Natural killer cell (primary cell): ENCODE results near the gene KRTAP10-2. TPM values are rescaled to one million over a fixed set of nuclear protein-coding genes. Genes with fewer than 3 reads are reported as not detected.

Experiments
- ATAC-seq, 3 donors: fragments of 150-1000 bp in 2 of 3; fragments of 200-7000 bp in 1 of 3; cut with Tn5 transposase; 1 replicate in 1 of 3; 2 replicates in 2 of 3; pipeline ENCODE4 v1.10.0; 2021; ENCODE audit warnings: mild to moderate bottlenecking in 2 of 3, moderate library complexity in 2 of 3
- DNase-seq, 2 donors: peaks; one replicate each; pipeline versions ENCODE4 v3.0.0 to v3.0.0-alpha.2; 2013 to 2021; ENCODE audit warnings: mixed read lengths in 1 of 2
- H3K27ac ChIP-seq: one replicate; pipeline ENCODE4 v1.5.1; 2013; ENCODE audit warnings: mild to moderate bottlenecking, low read length
- H3K27me3 ChIP-seq: one replicate; pipeline ENCODE4 v1.6.1; 2013; ENCODE audit warnings: low read length; ENCODE audit not compliant: control insufficient read depth, insufficient read depth
- H3K36me3 ChIP-seq: one replicate; pipeline ENCODE4 v1.6.1; 2013; ENCODE audit warnings: low read length; ENCODE audit not compliant: control insufficient read depth, insufficient read depth
- H3K4me1 ChIP-seq: one replicate; pipeline ENCODE4 v1.6.1; 2013; ENCODE audit warnings: low read length; ENCODE audit not compliant: control insufficient read depth, insufficient read depth
- H3K4me3 ChIP-seq: one replicate; pipeline ENCODE4 v1.5.1; 2013; ENCODE audit warnings: low read length
- H3K9me3 ChIP-seq: one replicate; pipeline ENCODE4 v1.6.1; 2013; ENCODE audit warnings: low read length; ENCODE audit not compliant: control insufficient read depth, insufficient read depth
- H3K27ac Mint-ChIP-seq, 2 donors: one replicate each; pipeline ENCODE4 v1.8.0; 2022; ENCODE audit warnings: mild to moderate bottlenecking in 2 of 2, mixed read lengths in 2 of 2, moderate library complexity in 1 of 2
- H3K27me3 Mint-ChIP-seq, 2 donors: one replicate each; pipeline ENCODE4 v1.8.0; 2022; ENCODE audit warnings: low read depth in 2 of 2, mixed read lengths in 2 of 2
- H3K36me3 Mint-ChIP-seq: one replicate; pipeline ENCODE4 v1.8.0; 2022; ENCODE audit warnings: mixed read lengths
- H3K4me1 Mint-ChIP-seq, 2 donors: one replicate each; pipeline ENCODE4 v1.8.0; 2022; ENCODE audit warnings: mixed read lengths in 2 of 2
- H3K4me3 Mint-ChIP-seq: one replicate; pipeline ENCODE4 v1.8.0; 2022; ENCODE audit warnings: mild to moderate bottlenecking, moderate library complexity, mixed read lengths
- H3K9me3 Mint-ChIP-seq, 2 donors: one replicate each; pipeline ENCODE4 v1.8.0; 2022; ENCODE audit warnings: mixed read lengths in 2 of 2
- CTCF ChIP-seq: fragments of 200-600 bp; IDR thresholded peaks from one replicate; pipeline ENCODE4 v1.8.0; 2022; ENCODE audit warnings: antibody characterized with exemption
- WGBS: methylation state at CpG from one replicate; pipeline ENCODE4 v1.1.7; 2013; ENCODE audit warnings: missing lambda C conversion rate; ENCODE audit not compliant: insufficient coverage; 5-methylcytosine and 5-hydroxymethylcytosine counted together
- intact Hi-C: fragments of 100-400 bp; cut with micrococcal nuclease; formaldehyde crosslinking; loops from one replicate; pipeline ENCODE4 v1.14.2; 2022
- total RNA-seq, 4 donors: library from RNA; stranded (reverse); fragments of 120-200 nt in 1 of 4; gene quantifications; one replicate each; pipeline versions ENCODE4 v1.2.3 to v1.2.4, GENCODE V29; 2013 to 2022

The KRTAP10-2 gene
- total RNA-seq, 3 donors from 2014 or later (not counting 1 experiment from before 2014, with no cell fraction given) = not detected

- no peak for ATAC-seq
- peaks cover 3 to 6% of the 10 kb centered on the region in 2 donors for H3K27me3 Mint-ChIP-seq
- H3K27ac ChIP-seq = no peak overlapping the region
- TF ChIP-seq CTCF = no peak
- H3K4me1 Mint-ChIP-seq = peaks cover 5 to 6% of the 10 kb centered on the region in 2 donors
- DNase-seq = no peak
- no peak overlapping the region for H3K4me3 Mint-ChIP-seq
- no peak overlapping the region for H3K4me3 ChIP-seq
- 90% methylated on average over 22 of the region's 22 CpGs for WGBS
- H3K9me3 ChIP-seq = no peaks in the 10 kb centered on the region
- no peaks in the 10 kb centered on the region for H3K36me3 Mint-ChIP-seq
- no peaks in the 10 kb centered on the region for H3K36me3 ChIP-seq
- no peaks in the 10 kb centered on the region for H3K4me1 ChIP-seq
- intact Hi-C loops = no loop called here
- H3K27me3 ChIP-seq = no peaks in the 10 kb centered on the region
- H3K9me3 Mint-ChIP-seq = no peaks in the 10 kb centered on the region
- H3K27ac Mint-ChIP-seq = no peak overlapping the region
Observed at GRCh38 chr21:44521301-44521927, 29.9 kb downstream of the KRTAP10-2 start.

GRCh38 chr21:44520326-44521300 lies 30.7 kb downstream of the KRTAP10-2 start:
- no peak for ATAC-seq
- H3K9me3 Mint-ChIP-seq = no peaks in the 10 kb centered on the region
- no peak overlapping the region for H3K4me3 Mint-ChIP-seq
- peaks cover 5 to 6% of the 10 kb centered on the region in 2 donors for H3K4me1 Mint-ChIP-seq
- Histone ChIP-seq H3K27ac (no peak overlapping the region), H3K4me1 (no peaks in the 10 kb centered on the region), H3K36me3 (no peaks in the 10 kb centered on the region), H3K4me3 (no peak overlapping the region), H3K9me3 (no peaks in the 10 kb centered on the region), H3K27me3 (no peaks in the 10 kb centered on the region)
- H3K27me3 Mint-ChIP-seq = peaks cover 3 to 6% of the 10 kb centered on the region in 2 donors
- H3K27ac Mint-ChIP-seq = no peak overlapping the region
- WGBS = 89% methylated on average over 30 of the region's 31 CpGs
- H3K36me3 Mint-ChIP-seq = no peaks in the 10 kb centered on the region
- no peak for TF ChIP-seq CTCF
- intact Hi-C loops = no loop called here
- no peak for DNase-seq

- Histone ChIP-seq H3K9me3 (no peaks in the 10 kb centered on the region), H3K27ac (no peak overlapping the region), H3K4me1 (no peaks in the 10 kb centered on the region), H3K36me3 (no peaks in the 10 kb centered on the region), H3K27me3 (no peaks in the 10 kb centered on the region), H3K4me3 (no peak overlapping the region)
- no peak for TF ChIP-seq CTCF
- DNase-seq (no peak), ATAC-seq (no peak)
- H3K36me3 Mint-ChIP-seq = no peaks in the 10 kb centered on the region
- no peak overlapping the region for H3K27ac Mint-ChIP-seq
- peaks cover 5 to 6% of the 10 kb centered on the region in 2 donors for H3K4me1 Mint-ChIP-seq
- intact Hi-C loops = no loop called here
- 88% methylated on average over 28 of the region's 28 CpGs for WGBS
- H3K4me3 Mint-ChIP-seq = no peak overlapping the region
- peaks cover 3 to 6% of the 10 kb centered on the region in 2 donors for H3K27me3 Mint-ChIP-seq
- H3K9me3 Mint-ChIP-seq = no peaks in the 10 kb centered on the region
Observed at GRCh38 chr21:44519346-44520325, 31.7 kb downstream of the KRTAP10-2 start.
